SH-SY5Y (cell line): ENCODE results near the gene NEO1.

ENCODE experiments used
- GATA2 ChIP-seq: IDR thresholded peaks from 2 replicates; pipeline ENCODE4 v1.6.1; 2011; ENCODE audit warnings: mild to moderate bottlenecking, low read depth, low read length
- GATA3 ChIP-seq: IDR thresholded peaks from 2 replicates; pipeline ENCODE4 v1.6.1; 2011; ENCODE audit warnings: low read depth, mild to moderate bottlenecking, low read length, moderate library complexity

- TF ChIP-seq GATA3 (no peak), GATA2 (no peak)
Measured at GRCh38 chr15:73054417-73054953, 2.2 kb downstream of the NEO1 start.
